ENCODE measurements around the gene CFAP45.

CFAP45 gene

GRCh38 chr1:159944623-159945455 lies 44.9 kb upstream of the CFAP45 start:
- peak overlapping the region; percentile 58 for H3K4me3 ChIP-seq (ENCODE audit: insufficient read length, low read depth)
- no peak for DNase-seq (ENCODE audit: low read depth, low spot score)
- H3K27me3 ChIP-seq (ENCODE audit: insufficient read depth, insufficient read length): peaks cover 5% of the 10 kb centered on the region
- H3K4me1 ChIP-seq (ENCODE audit: insufficient read depth, insufficient read length): peaks cover 15% of the 10 kb centered on the region
- H3K36me3 ChIP-seq (ENCODE audit: insufficient read depth, insufficient read length, low read length): peaks cover 22% of the 10 kb centered on the region
- H3K9ac ChIP-seq (ENCODE audit: insufficient read length, low read depth): peak overlapping the region; percentile 66
- H3K9me3 ChIP-seq (ENCODE audit: insufficient read depth, low read length): no peaks in the 10 kb centered on the region
- TF ChIP-seq SUZ12 (IDR thresholded peaks at IDR 0.05; ENCODE audit: extremely low read depth, insufficient read depth, insufficient read length) (no peak), ZNF274 (IDR thresholded peaks at IDR 0.05; ENCODE audit: low read depth, low read length) (no peak), YY1 (IDR thresholded peaks at IDR 0.05; ENCODE audit: insufficient read depth, insufficient read length) (no peak)

GRCh38 chr1:159943908-159944622 lies 44.1 kb upstream of the CFAP45 start:
- DNase-seq (ENCODE audit: low read depth, low spot score): no peak
- TF ChIP-seq SUZ12 (IDR thresholded peaks at IDR 0.05; ENCODE audit: extremely low read depth, insufficient read depth, insufficient read length) (no peak), YY1 (IDR thresholded peaks at IDR 0.05; ENCODE audit: insufficient read depth, insufficient read length) (no peak), ZNF274 (IDR thresholded peaks at IDR 0.05; ENCODE audit: low read depth, low read length) (no peak)
- no peaks in the 10 kb centered on the region for H3K9me3 ChIP-seq (ENCODE audit: insufficient read depth, low read length)
- peaks cover 15% of the 10 kb centered on the region for H3K4me1 ChIP-seq (ENCODE audit: insufficient read depth, insufficient read length)
- peaks cover 5% of the 10 kb centered on the region for H3K27me3 ChIP-seq (ENCODE audit: insufficient read depth, insufficient read length)
- H3K36me3 ChIP-seq (ENCODE audit: insufficient read depth, insufficient read length, low read length): peaks cover 30% of the 10 kb centered on the region
- peak overlapping the region; percentile 66 for H3K9ac ChIP-seq (ENCODE audit: insufficient read length, low read depth)
- H3K4me3 ChIP-seq (ENCODE audit: insufficient read length, low read depth): peak overlapping the region; percentile 58

GRCh38 chr1:159943278-159943640 lies 43.3 kb upstream of the CFAP45 start:
- no peaks in the 10 kb centered on the region for H3K9me3 ChIP-seq (ENCODE audit: insufficient read depth, low read length)
- no peak overlapping the region for H3K4me3 ChIP-seq (ENCODE audit: insufficient read length, low read depth)
- H3K27me3 ChIP-seq (ENCODE audit: insufficient read depth, insufficient read length): peaks cover 5% of the 10 kb centered on the region
- no peak for DNase-seq (ENCODE audit: low read depth, low spot score)
- H3K9ac ChIP-seq (ENCODE audit: insufficient read length, low read depth): no peak overlapping the region
- TF ChIP-seq SUZ12 (IDR thresholded peaks at IDR 0.05; ENCODE audit: extremely low read depth, insufficient read depth, insufficient read length) (no peak), ZNF274 (IDR thresholded peaks at IDR 0.05; ENCODE audit: low read depth, low read length) (no peak), YY1 (IDR thresholded peaks at IDR 0.05; ENCODE audit: insufficient read depth, insufficient read length) (no peak)
- H3K4me1 ChIP-seq (ENCODE audit: insufficient read depth, insufficient read length): peaks cover 15% of the 10 kb centered on the region
- H3K36me3 ChIP-seq (ENCODE audit: insufficient read depth, insufficient read length, low read length): peaks cover 35% of the 10 kb centered on the region

- peaks cover 18% of the 10 kb centered on the region for H3K4me1 ChIP-seq (ENCODE audit: insufficient read depth, insufficient read length)
- no peak for TF ChIP-seq SUZ12 (IDR thresholded peaks at IDR 0.05; ENCODE audit: extremely low read depth, insufficient read depth, insufficient read length)
- no peak for TF ChIP-seq ZNF274 (IDR thresholded peaks at IDR 0.05; ENCODE audit: low read depth, low read length)
- TF ChIP-seq YY1 (IDR thresholded peaks at IDR 0.05; ENCODE audit: insufficient read depth, insufficient read length): no peak
- peaks cover 5% of the 10 kb centered on the region for H3K27me3 ChIP-seq (ENCODE audit: insufficient read depth, insufficient read length)
- H3K9me3 ChIP-seq (ENCODE audit: insufficient read depth, low read length): no peaks in the 10 kb centered on the region
- peaks cover 38% of the 10 kb centered on the region for H3K36me3 ChIP-seq (ENCODE audit: insufficient read depth, insufficient read length, low read length)
- H3K9ac ChIP-seq (ENCODE audit: insufficient read length, low read depth): no peak overlapping the region
- DNase-seq (ENCODE audit: low read depth, low spot score): no peak
- no peak overlapping the region for H3K4me3 ChIP-seq (ENCODE audit: insufficient read length, low read depth)
Measured at GRCh38 chr1:159942632-159943277, 42.8 kb upstream of the CFAP45 start.

GRCh38 chr1:159941591-159942560 lies 41.9 kb upstream of the CFAP45 start:
- H3K4me3 ChIP-seq (ENCODE audit: insufficient read length, low read depth): no peak overlapping the region
- TF ChIP-seq SUZ12 (IDR thresholded peaks at IDR 0.05; ENCODE audit: extremely low read depth, insufficient read depth, insufficient read length) (no peak), YY1 (IDR thresholded peaks at IDR 0.05; ENCODE audit: insufficient read depth, insufficient read length) (no peak), ZNF274 (IDR thresholded peaks at IDR 0.05; ENCODE audit: low read depth, low read length) (no peak)
- peaks cover 25% of the 10 kb centered on the region for H3K4me1 ChIP-seq (ENCODE audit: insufficient read depth, insufficient read length)
- H3K9ac ChIP-seq (ENCODE audit: insufficient read length, low read depth): peak overlapping the region; percentile 12
- no peak for DNase-seq (ENCODE audit: low read depth, low spot score)
- peaks cover 5% of the 10 kb centered on the region for H3K27me3 ChIP-seq (ENCODE audit: insufficient read depth, insufficient read length)
- peaks cover 41% of the 10 kb centered on the region for H3K36me3 ChIP-seq (ENCODE audit: insufficient read depth, insufficient read length, low read length)
- H3K9me3 ChIP-seq (ENCODE audit: insufficient read depth, low read length): no peaks in the 10 kb centered on the region

GRCh38 chr1:159941141-159941540 lies 41.2 kb upstream of the CFAP45 start:
- peak; percentile 49 for DNase-seq (ENCODE audit: low read depth, low spot score)
- TF ChIP-seq ZNF274 (IDR thresholded peaks at IDR 0.05; ENCODE audit: low read depth, low read length) (no peak), YY1 (IDR thresholded peaks at IDR 0.05; ENCODE audit: insufficient read depth, insufficient read length) (no peak), SUZ12 (IDR thresholded peaks at IDR 0.05; ENCODE audit: extremely low read depth, insufficient read depth, insufficient read length) (no peak)
- Histone ChIP-seq H3K27me3 (ENCODE audit: insufficient read depth, insufficient read length) (peaks cover 5% of the 10 kb centered on the region), H3K9ac (ENCODE audit: insufficient read length, low read depth) (peak overlapping the region; percentile 12), H3K4me3 (ENCODE audit: insufficient read length, low read depth) (no peak overlapping the region), H3K36me3 (ENCODE audit: insufficient read depth, insufficient read length, low read length) (peaks cover 43% of the 10 kb centered on the region), H3K9me3 (ENCODE audit: insufficient read depth, low read length) (no peaks in the 10 kb centered on the region), H3K4me1 (ENCODE audit: insufficient read depth, insufficient read length) (peaks cover 33% of the 10 kb centered on the region)
